Endothelial cell of umbilical vein (primary cell): ENCODE data around the gene RAB44. TPM values are rescaled to one million over a fixed set of nuclear protein-coding genes. Genes with fewer than 3 reads are reported as not detected.

Experiments used
- BruUV-seq: library from RNA; stranded (reverse); fragments of 400-500 nt; replicated peaks from 2 replicates; lab custom pipeline; 2021; lab: Mats Ljungman, UMichigan
- CTCF ChIA-PET: fragments of 300-600, 350-600 bp; sonication (Branson Sonifier 250); formaldehyde crosslinking; loops from one replicate; lab custom pipeline; 2021; ENCODE audit warnings: antibody characterized with exemption, inconsistent platforms; lab: Charles Lee
- POLR2A ChIA-PET: fragments of 300-600, 350-600 bp; sonication (Branson Sonifier 250); formaldehyde crosslinking; loops from one replicate; lab custom pipeline; 2021; ENCODE audit warnings: antibody characterized with exemption, inconsistent platforms; lab: Charles Lee
- DNase-seq: peaks from one replicate; pipeline ENCODE4 v3.0.0-alpha.2; 2011; ENCODE audit warnings: low read depth, low spot score
- FAIRE-seq: peaks from 2 replicates; lab custom pipeline; 2011; peaks lifted over from hg19 to GRCh38; lab: Jason Lieb, UNC
- H2AFZ ChIP-seq: 2 replicates; pipeline ENCODE4 v1.6.0; 2012; ENCODE audit warnings: low read depth, low read length, control low read depth, inconsistent platforms
- H3K27ac ChIP-seq: 2 replicates; pipeline ENCODE4 v1.5.1; 2011; ENCODE audit warnings: low read depth, mild to moderate bottlenecking, control low read depth, low read length, moderate library complexity; ENCODE audit not compliant: insufficient read depth
- H3K27me3 ChIP-seq, 2 experiments: 2 replicates each; pipeline versions ENCODE4 v1.6.0 to v1.6.1; 2011; ENCODE audit warnings: low read length in 2 of 2, mixed read lengths in 1 of 2; ENCODE audit not compliant: control insufficient read depth in 2 of 2, insufficient read depth in 2 of 2
- H3K36me3 ChIP-seq, 2 experiments: 2 replicates in 1 of 2; 3 replicates in 1 of 2; pipeline ENCODE4 v1.5.1; 2011; ENCODE audit warnings: low read length in 2 of 2, mild to moderate bottlenecking in 1 of 2, moderate library complexity in 1 of 2; ENCODE audit not compliant: control insufficient read depth in 2 of 2, insufficient read depth in 2 of 2; ENCODE audit errors: extremely low read depth in 1 of 2
- H3K4me1 ChIP-seq: 3 replicates; pipeline ENCODE4 v1.5.1; 2011; ENCODE audit warnings: mild to moderate bottlenecking, low read length; ENCODE audit not compliant: control insufficient read depth, insufficient read depth; ENCODE audit errors: extremely low read depth
- H3K4me2 ChIP-seq: 2 replicates; pipeline ENCODE4 v1.6.1; 2011; ENCODE audit warnings: low read length, control low read depth, mixed read lengths; ENCODE audit not compliant: insufficient read depth
- H3K4me3 ChIP-seq, 3 experiments: fragments of 200-600 bp in 1 of 3; sonication (generic), shearing (Covaris generic) in 1 of 3; replicated peaks in 1 of 3; 2 replicates each; pipeline ENCODE4 v1.5.1; 2011 to 2016; ENCODE audit warnings: control low read depth in 3 of 3, low read length in 3 of 3, mild to moderate bottlenecking in 2 of 3, inconsistent platforms in 1 of 3, low read depth in 1 of 3, moderate library complexity in 1 of 3; ENCODE audit not compliant: insufficient read depth in 1 of 3
- H3K79me2 ChIP-seq: 2 replicates; pipeline ENCODE4 v1.6.0; 2012; ENCODE audit warnings: low read length, inconsistent platforms; ENCODE audit not compliant: control insufficient read depth, insufficient read depth
- H3K9ac ChIP-seq: replicated peaks from 2 replicates; pipeline ENCODE3; 2011; ENCODE audit warnings: low read length, control low read depth; ENCODE audit not compliant: insufficient read depth; ENCODE audit errors: extremely low read depth
- H3K9me1 ChIP-seq: replicated peaks from 3 replicates; pipeline ENCODE4 v1.6.0; 2011; ENCODE audit warnings: mild to moderate bottlenecking, low read length; ENCODE audit not compliant: control insufficient read depth, insufficient read depth; ENCODE audit errors: extremely low read depth
- H3K9me3 ChIP-seq: replicated peaks from 2 replicates; pipeline ENCODE4 v1.5.1; 2012; ENCODE audit warnings: low read length, inconsistent platforms; ENCODE audit not compliant: control insufficient read depth, insufficient read depth
- H4K20me1 ChIP-seq: replicated peaks from 2 replicates; pipeline ENCODE3; 2011; ENCODE audit warnings: mild to moderate bottlenecking, low read length; ENCODE audit not compliant: control insufficient read depth, insufficient read depth; ENCODE audit errors: extremely low read depth
- CTCF ChIP-seq, 2 donors: IDR thresholded peaks; 1 replicate in 1 of 2; 2 replicates in 1 of 2; pipeline ENCODE4 v1.5.1; 2011; ENCODE audit warnings: low read length in 2 of 2, mild to moderate bottlenecking in 2 of 2, moderate library complexity in 2 of 2, control low read depth in 1 of 2, inconsistent platforms in 1 of 2, low read depth in 1 of 2; ENCODE audit not compliant: insufficient read depth in 1 of 2; ENCODE audit errors: extremely low read depth in 1 of 2
- EZH2 ChIP-seq: IDR thresholded peaks from 2 replicates; pipeline ENCODE4 v1.6.1; 2012; ENCODE audit warnings: borderline replicate concordance, low read depth, mild to moderate bottlenecking, moderate library complexity, low read length, inconsistent platforms; ENCODE audit not compliant: severe bottlenecking
- JUN ChIP-seq: IDR thresholded peaks from 2 replicates; pipeline ENCODE4 v1.6.1; 2011; ENCODE audit warnings: borderline replicate concordance, low read depth; ENCODE audit not compliant: insufficient read length, insufficient read depth
- MAX ChIP-seq: IDR thresholded peaks from 2 replicates; pipeline ENCODE4 v1.6.1; 2011; ENCODE audit not compliant: insufficient read depth, insufficient read length
- POLR2A ChIP-seq: IDR thresholded peaks from 2 replicates; pipeline ENCODE4 v1.6.1; 2012; ENCODE audit warnings: low read depth, mild to moderate bottlenecking, control low read depth, low read length
- dilution Hi-C: fragments of 300-500 bp; cut with MboI; formaldehyde crosslinking; loops from one replicate; pipeline ENCODE4 v1.15.0; 2019; ENCODE audit warnings: low sequenced_read_pairs; ENCODE audit not compliant: extremely low pct_ligation_motif_present
- intact Hi-C: fragments of 100-400 bp; cut with micrococcal nuclease; formaldehyde crosslinking; loops from one replicate; pipeline ENCODE4 v1.10.0; 2022
- polyA plus RNA-seq, 4 experiments: library from polyadenylated mRNA; depleted of rRNA in 3 of 4; stranded (reverse) in 3 of 4; unstranded in 1 of 4; fragments of >200 nt; gene quantifications; 2 replicates each; pipeline versions ENCODE4 v1.2.1 to v1.2.3, GENCODE V29; 2011 to 2012; ENCODE audit warnings: missing spikeins in 1 of 4
- total RNA-seq: library from RNA; stranded (reverse); gene quantifications from 2 replicates; pipeline ENCODE4 v1.2.3, GENCODE V29; 2021

The RAB44 gene
- total and polyA plus RNA-seq, 2 donors (not counting 3 experiments of a cell fraction or from before 2014, with no cell fraction given) = 0.03 to 0.11 TPM

- FAIRE-seq = no peak
- intact Hi-C loops = no loop called here
Measured at GRCh38 chr6:36751091-36751490, 53.5 kb downstream of the RAB44 start.

More at GRCh38 chr6:36751091-36751490, 53.5 kb downstream of the RAB44 start:
- Histone ChIP-seq H3K4me1 (peaks cover 34% of the 10 kb centered on the region), H3K9ac (no peak overlapping the region), H2AFZ (no peak overlapping the region), H4K20me1 (no peaks in the 10 kb centered on the region), H3K4me2 (no peak overlapping the region), H3K27ac (no peak overlapping the region), H3K79me2 (no peaks in the 10 kb centered on the region), H3K36me3 (no peaks in the 10 kb centered on the region), H3K9me1 (no peaks in the 10 kb centered on the region), H3K4me3 (no peak overlapping the region), H3K27me3 (no peaks in the 10 kb centered on the region), H3K9me3 (no peaks in the 10 kb centered on the region)
- BruUV-seq = no TSS peak
- dilution Hi-C loops = no loop called here
- POLR2A ChIA-PET = no interaction called here
- DNase-seq = no peak
- TF ChIP-seq MAX (no peak), POLR2A (no peak), CTCF (IDR thresholded peaks at IDR 0.05; ENCODE audit: extremely low read depth in 1 of 2, insufficient read depth in 1 of 2, low read depth in 1 of 2, low read length in 2 of 2) (no peak), EZH2 (no peak), JUN (no peak)
- CTCF ChIA-PET = interaction anchor here (1.3 to 1.7 kb wide), 4 partner anchors 8 to 136 kb away, joined by 3 to 9 read pairs (median 4); no protein-coding TSS in a partner anchor
